Stomach (tissue), 9 donors: Measurements from ENCODE around the gene GPR17. TPM values are rescaled to one million over a fixed set of nuclear protein-coding genes. Genes with fewer than 3 reads are reported as not detected.
A peak's percentile ranks its signal among the peaks of the same experiment; 100 is the strongest.

Source experiments
- DNase-seq, 2 donors: peaks; one replicate each; pipeline versions ENCODE4 v3.0.0 to v3.0.0-alpha.2; 2013 to 2019
- H3K27ac ChIP-seq, 5 donors: fragments of 200-600 bp in 4 of 5; sonication (generic) in 4 of 5; one replicate each; pipeline ENCODE4 v1.5.1; 2013 to 2019; ENCODE audit warnings: mild to moderate bottlenecking in 1 of 5, moderate library complexity in 1 of 5
- H3K27me3 ChIP-seq, 3 donors: fragments of 200-600 bp; sonication (generic); one replicate each; pipeline ENCODE4 v1.5.1; 2017 to 2019; ENCODE audit warnings: mixed run types in 1 of 3
- H3K36me3 ChIP-seq, 4 donors: fragments of 200-600 bp; sonication (generic); 1 replicate in 3 of 4; 2 replicates in 1 of 4; pipeline ENCODE4 v1.5.1; 2016 to 2019
- H3K4me1 ChIP-seq, 4 donors: fragments of 200-600 bp; sonication (generic); one replicate each; pipeline ENCODE4 v1.5.1; 2016 to 2019
- H3K4me3 ChIP-seq, 4 donors: fragments of 200-600 bp; sonication (generic) in 3 of 4; one replicate each; pipeline ENCODE4 v1.5.1; 2016 to 2019; ENCODE audit warnings: mild to moderate bottlenecking in 1 of 4
- H3K9me3 ChIP-seq, 4 donors: fragments of 200-600 bp; sonication (generic); one replicate each; pipeline ENCODE4 v1.5.1; 2016 to 2019
- EP300 ChIP-seq: sonication (generic); formaldehyde crosslinking; IDR thresholded peaks from one replicate; pipeline ENCODE4 v1.6.1; 2017; ENCODE audit warnings: antibody characterized with exemption
- POLR2A ChIP-seq, 4 donors: fragments of 450-650 bp; IDR thresholded peaks; one replicate each; pipeline ENCODE4 v1.6.1; 2016; ENCODE audit warnings: antibody characterized with exemption in 4 of 4, control low read depth in 2 of 4, mild to moderate bottlenecking in 1 of 4, moderate library complexity in 1 of 4
- POLR2AphosphoS5 ChIP-seq, 3 donors: sonication (generic); formaldehyde crosslinking; IDR thresholded peaks; one replicate each; pipeline ENCODE4 v1.6.1; 2016; ENCODE audit warnings: antibody characterized with exemption in 3 of 3
- WGBS, 5 donors: extraction: QIAGEN DNeasy Blood & Tissue Kit in 3 of 5; methylation state at CpG; one replicate each; pipeline versions ENCODE4 v1.1.5 to v1.1.7; 2013 to 2018; 5-methylcytosine and 5-hydroxymethylcytosine counted together
- intact Hi-C: fragments of 100-400 bp; cut with DNase I; formaldehyde crosslinking; loops from one replicate; pipeline ENCODE4 v1.15.1; 2023; ENCODE audit warnings: low total_unique reads
- polyA plus RNA-seq, 3 donors: library from polyadenylated mRNA; stranded (reverse); fragments of 200-250 nt; gene quantifications; one replicate each; pipeline ENCODE4 v1.2.3, GENCODE V29; 2013
- total RNA-seq, 5 donors: library from RNA; depleted of rRNA; stranded (reverse); fragments of >200 nt; gene quantifications; one replicate each; pipeline versions ENCODE4 v1.1.0 to v1.2.3, GENCODE V29; 2014 to 2016
- TF ChIP-seq, protein P1 (sequence below), 7 experiments: fragments of 450-650 bp in 4 of 7; fragments of 200-600 bp in 3 of 7; sonication (generic) in 3 of 7; IDR thresholded peaks; one replicate each; pipeline ENCODE4 v1.5.1; 2016 to 2019; ENCODE audit warnings: antibody characterized with exemption in 7 of 7, control low read depth in 2 of 7, mild to moderate bottlenecking in 1 of 7
- donor health status: healthy with polysubstance abuse.
- donor health status: Bipolar disorder and iron deficiency.
- donor health status: healthy.

GPR17 gene
- total and polyA plus RNA-seq, 8 donors: 0.19 to 0.61 (median 0.25) TPM; not detected in 5

DNA sequence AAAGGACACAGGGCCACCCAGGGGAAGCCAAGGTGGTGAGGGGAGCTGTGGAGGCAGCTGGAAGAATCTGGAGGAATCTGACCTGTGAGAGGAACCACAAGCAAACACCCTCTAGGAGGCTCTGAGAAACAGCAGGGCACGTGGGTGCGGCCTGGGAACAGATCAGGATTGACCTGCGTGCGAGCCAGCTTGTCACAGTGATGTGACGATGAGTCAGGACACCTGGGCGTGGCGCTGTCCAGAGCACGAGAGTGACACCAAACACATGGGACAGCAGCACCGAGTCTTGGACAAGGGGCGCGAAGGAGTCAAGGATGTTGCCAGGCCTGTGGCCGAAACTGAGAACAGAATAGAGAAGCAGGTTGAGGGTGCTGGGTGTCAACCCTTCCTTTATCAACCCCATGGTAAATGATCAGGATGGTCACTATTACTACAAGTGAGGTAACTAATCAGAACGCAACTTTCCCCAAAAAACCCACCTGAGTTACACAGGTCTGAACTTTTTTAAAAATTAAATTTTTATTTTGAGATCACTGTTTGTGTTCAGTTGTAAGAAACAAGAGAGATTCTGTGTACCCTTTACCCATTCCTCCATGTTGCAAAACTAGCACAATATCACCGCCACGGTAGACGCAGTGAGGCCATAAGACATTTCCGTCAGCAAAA is 54.7 kb downstream of the GPR17 start:
- Histone ChIP-seq H3K9me3 (no peaks in the 10 kb centered on the region), H3K4me1 (peaks cover 30 to 48% (median 38%) of the 10 kb centered on the region in 4 donors), H3K36me3 (peaks cover 0 to 5% (median 3%) of the 10 kb centered on the region in 4 donors), H3K27ac (peak overlapping the region; percentile 90 to 99 (median 98)), H3K4me3 (peak overlapping the region; percentile 57 to 84 (median 76)), H3K27me3 (no peaks in the 10 kb centered on the region)
- peak in 1 of 3 donors; percentile 10 for TF ChIP-seq POLR2AphosphoS5 (IDR thresholded peaks at IDR 0.05)
- no peak for TF ChIP-seq EP300
- TF ChIP-seq POLR2A (IDR thresholded peaks at IDR 0.05): no peak
- peak; percentile 64 to 79 for DNase-seq
- 53 to 60% (median 55%) methylated on average over 17 of the region's 17 CpGs for WGBS, 5 donors
- intact Hi-C loops: no loop called here

DNA sequence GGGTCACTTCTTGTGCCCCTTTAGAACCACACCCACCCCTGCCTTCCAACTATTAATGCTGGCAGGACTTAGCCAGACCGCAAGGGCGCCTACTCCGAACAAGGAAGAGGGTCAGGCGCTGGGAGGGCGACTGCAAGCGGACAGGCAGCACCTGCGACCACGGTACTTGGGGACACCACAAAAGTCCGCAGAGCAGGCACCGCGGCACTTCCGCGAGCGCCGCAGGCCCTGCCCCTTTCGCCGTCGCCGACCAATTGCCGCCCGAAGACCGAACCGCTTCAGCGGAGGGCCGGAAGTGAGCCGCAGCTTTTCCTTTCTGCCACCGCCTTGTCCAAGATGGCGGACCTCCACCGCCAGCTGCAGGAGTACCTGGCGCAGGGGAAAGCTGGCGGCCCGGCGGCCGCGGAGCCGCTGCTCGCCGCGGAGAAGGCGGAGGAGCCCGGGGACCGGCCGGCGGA is 55.3 kb downstream of the GPR17 start, which contains the start of gene SFT2D3:
Gene SFT2D3 (plus strand): TSS at position 305 of the 458 bp plus-strand sequence. CDS start 32 bp downstream, at position 337.
- no peaks in the 10 kb centered on the region for H3K27me3 ChIP-seq
- peak within 1 kb of the TSS; percentile 57 to 84 (median 76) for H3K4me3 ChIP-seq
- no peak for TF ChIP-seq EP300
- peak in 1 of 4 donors; percentile 34 for TF ChIP-seq POLR2A (IDR thresholded peaks at IDR 0.05)
- TF ChIP-seq, protein P1, sequence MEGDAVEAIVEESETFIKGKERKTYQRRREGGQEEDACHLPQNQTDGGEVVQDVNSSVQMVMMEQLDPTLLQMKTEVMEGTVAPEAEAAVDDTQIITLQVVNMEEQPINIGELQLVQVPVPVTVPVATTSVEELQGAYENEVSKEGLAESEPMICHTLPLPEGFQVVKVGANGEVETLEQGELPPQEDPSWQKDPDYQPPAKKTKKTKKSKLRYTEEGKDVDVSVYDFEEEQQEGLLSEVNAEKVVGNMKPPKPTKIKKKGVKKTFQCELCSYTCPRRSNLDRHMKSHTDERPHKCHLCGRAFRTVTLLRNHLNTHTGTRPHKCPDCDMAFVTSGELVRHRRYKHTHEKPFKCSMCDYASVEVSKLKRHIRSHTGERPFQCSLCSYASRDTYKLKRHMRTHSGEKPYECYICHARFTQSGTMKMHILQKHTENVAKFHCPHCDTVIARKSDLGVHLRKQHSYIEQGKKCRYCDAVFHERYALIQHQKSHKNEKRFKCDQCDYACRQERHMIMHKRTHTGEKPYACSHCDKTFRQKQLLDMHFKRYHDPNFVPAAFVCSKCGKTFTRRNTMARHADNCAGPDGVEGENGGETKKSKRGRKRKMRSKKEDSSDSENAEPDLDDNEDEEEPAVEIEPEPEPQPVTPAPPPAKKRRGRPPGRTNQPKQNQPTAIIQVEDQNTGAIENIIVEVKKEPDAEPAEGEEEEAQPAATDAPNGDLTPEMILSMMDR (IDR thresholded peaks at IDR 0.05): no peak
- TF ChIP-seq POLR2AphosphoS5 (IDR thresholded peaks at IDR 0.05): peak; percentile 65 to 95 (median 91)
- intact Hi-C loops: no loop called here
- peak; percentile 93 to 98 for DNase-seq
- 0 to 1% (median 0%) methylated on average over 28 to 44 of the region's 44 CpGs for WGBS, 5 donors
- peak within 1 kb of the TSS; percentile 90 to 99 (median 98) for H3K27ac ChIP-seq
- H3K4me1 ChIP-seq: peaks cover 30 to 45% (median 37%) of the 10 kb centered on the region in 4 donors
- H3K9me3 ChIP-seq: no peaks in the 10 kb centered on the region
- H3K36me3 ChIP-seq: peaks cover 4 to 10% (median 9%) of the 10 kb centered on the region in 4 donors

DNA sequence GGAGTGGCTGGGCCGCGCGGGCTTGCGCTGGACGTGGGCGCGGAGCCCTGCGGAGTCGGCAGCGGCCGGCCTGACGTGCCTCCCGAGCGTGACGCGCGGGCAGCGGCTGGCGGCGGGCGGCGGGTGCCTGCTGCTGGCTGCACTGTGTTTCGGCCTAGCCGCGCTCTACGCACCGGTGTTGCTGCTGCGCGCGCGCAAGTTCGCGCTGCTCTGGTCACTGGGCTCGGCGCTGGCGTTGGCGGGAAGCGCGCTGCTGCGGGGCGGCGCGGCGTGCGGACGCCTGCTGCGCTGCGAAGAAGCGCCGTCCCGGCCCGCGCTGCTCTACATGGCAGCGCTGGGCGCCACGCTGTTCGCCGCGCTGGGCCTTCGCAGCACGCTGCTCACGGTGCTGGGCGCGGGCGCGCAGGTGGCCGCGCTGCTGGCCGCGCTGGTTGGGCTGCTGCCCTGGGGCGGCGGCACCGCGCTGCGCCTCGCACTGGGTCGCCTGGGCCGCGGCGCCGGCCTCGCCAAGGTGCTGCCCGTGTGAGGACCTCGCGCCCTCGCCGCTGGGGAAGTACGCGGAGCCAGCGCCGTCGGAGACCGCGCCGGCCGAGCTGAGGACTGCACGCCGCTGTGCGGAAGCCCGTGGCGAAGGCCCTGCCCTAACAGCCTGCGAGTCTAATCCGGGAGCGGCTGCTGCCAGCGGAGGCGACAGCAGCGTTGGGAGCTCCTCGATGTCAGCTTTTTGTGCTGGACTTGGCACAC is 55.9 kb downstream of the GPR17 start:
- peaks cover 30 to 45% (median 36%) of the 10 kb centered on the region in 4 donors for H3K4me1 ChIP-seq
- peak overlapping the region; percentile 57 to 84 (median 76) for H3K4me3 ChIP-seq
- H3K9me3 ChIP-seq: no peaks in the 10 kb centered on the region
- DNase-seq: peak; percentile 77 to 95
- peaks cover 5 to 16% (median 15%) of the 10 kb centered on the region in 4 donors for H3K36me3 ChIP-seq
- intact Hi-C loops: no loop called here
- 0 to 1% (median 1%) methylated on average over 27 to 108 of the region's 108 CpGs for WGBS, 5 donors
- H3K27me3 ChIP-seq: no peaks in the 10 kb centered on the region
- TF ChIP-seq POLR2AphosphoS5 (IDR thresholded peaks at IDR 0.05) (peak in 2 of 3 donors; percentile 44 to 69), EP300 (no peak)
- TF ChIP-seq, protein P1 (IDR thresholded peaks at IDR 0.05): peak in 3 of 7 experiments; percentile 9 to 38 (median 14)
- H3K27ac ChIP-seq: peak overlapping the region; percentile 90 to 99 (median 98)

Other genes starting within 250 kb of the GPR17 start
- 1 to 10 TPM in 4 of 5 donors, not detected in 1; 1.2 to 6.8 (median 4.5) TPM for gene PROC, start 227.7 kb upstream of the GPR17 start, total RNA-seq
- 1 to 10 TPM; 2.1 to 5.0 (median 4.6) TPM for gene PROC, start 227.7 kb upstream of the GPR17 start, polyA plus RNA-seq
- 100 to 1,000 TPM in 2 of 5 donors, 10 to 100 TPM in 3; 27.4 to 145 (median 92.2) TPM for gene IWS1, start 119.7 kb upstream of the GPR17 start, total RNA-seq
- 10 to 100 TPM; 18.7 to 20.7 (median 20.6) TPM for gene IWS1, start 119.7 kb upstream of the GPR17 start, polyA plus RNA-seq
- gene MYO7B, start 110.5 kb upstream of the GPR17 start, total RNA-seq: 100 to 1,000 TPM in 1 of 5 donors, 1 to 10 TPM in 1, under 1 TPM in 1, not detected in 2; under 0.01 to 155 (median 2.8) TPM
- gene MYO7B, start 110.5 kb upstream of the GPR17 start, polyA plus RNA-seq: under 1 TPM; 0.31 to 0.50 (median 0.46) TPM
- gene LIMS2, start 29.4 kb downstream of the GPR17 start, total RNA-seq: 10 to 100 TPM; 30.3 to 90.4 (median 52.5) TPM
- 10 to 100 TPM; 33.0 to 94.1 (median 66.6) TPM for gene LIMS2, start 29.4 kb downstream of the GPR17 start, polyA plus RNA-seq
- gene SFT2D3, start 55.3 kb downstream of the GPR17 start, total RNA-seq: 10 to 100 TPM in 1 of 5 donors, 1 to 10 TPM in 4; 2.3 to 35.6 (median 7.2) TPM
- gene SFT2D3, start 55.3 kb downstream of the GPR17 start, polyA plus RNA-seq: 1 to 10 TPM; 2.1 to 6.5 (median 3.1) TPM
- 10 to 100 TPM; 11.7 to 99.9 (median 35.3) TPM for gene WDR33, start 165.0 kb downstream of the GPR17 start, total RNA-seq
- gene WDR33, start 165.0 kb downstream of the GPR17 start, polyA plus RNA-seq: 10 to 100 TPM in 1 of 3 donors, 1 to 10 TPM in 2; 7.9 to 12.0 (median 8.6) TPM
- gene POLR2D, start 212.0 kb downstream of the GPR17 start, total RNA-seq: 10 to 100 TPM in 2 of 5 donors, 1 to 10 TPM in 3; 3.5 to 20.1 (median 8.7) TPM
- 10 to 100 TPM in 1 of 3 donors, 1 to 10 TPM in 2; 6.3 to 10.5 (median 7.9) TPM for gene POLR2D, start 212.0 kb downstream of the GPR17 start, polyA plus RNA-seq
- gene AMMECR1L, start 239.8 kb downstream of the GPR17 start, total RNA-seq: 10 to 100 TPM in 3 of 5 donors, 1 to 10 TPM in 2; 1.4 to 19.8 (median 14.3) TPM
- 1 to 10 TPM; 5.7 to 6.7 (median 6.4) TPM for gene AMMECR1L, start 239.8 kb downstream of the GPR17 start, polyA plus RNA-seq